HUDEP-2 (cell line): ENCODE data around the gene RBM19.
"Not testable (repeated sequence)": the region's sequence is repeated elsewhere in the genome, so short reads cannot be mapped to it uniquely, and the experiment has no call there.

Experiments
- DNase-seq, 76 experiments: peaks; one replicate each; lab custom pipeline; 2025; ENCODE audit not compliant: unreplicated experiment in 76 of 76; lab: John Stamatoyannopoulos, UW

RBM19 gene

DNA sequence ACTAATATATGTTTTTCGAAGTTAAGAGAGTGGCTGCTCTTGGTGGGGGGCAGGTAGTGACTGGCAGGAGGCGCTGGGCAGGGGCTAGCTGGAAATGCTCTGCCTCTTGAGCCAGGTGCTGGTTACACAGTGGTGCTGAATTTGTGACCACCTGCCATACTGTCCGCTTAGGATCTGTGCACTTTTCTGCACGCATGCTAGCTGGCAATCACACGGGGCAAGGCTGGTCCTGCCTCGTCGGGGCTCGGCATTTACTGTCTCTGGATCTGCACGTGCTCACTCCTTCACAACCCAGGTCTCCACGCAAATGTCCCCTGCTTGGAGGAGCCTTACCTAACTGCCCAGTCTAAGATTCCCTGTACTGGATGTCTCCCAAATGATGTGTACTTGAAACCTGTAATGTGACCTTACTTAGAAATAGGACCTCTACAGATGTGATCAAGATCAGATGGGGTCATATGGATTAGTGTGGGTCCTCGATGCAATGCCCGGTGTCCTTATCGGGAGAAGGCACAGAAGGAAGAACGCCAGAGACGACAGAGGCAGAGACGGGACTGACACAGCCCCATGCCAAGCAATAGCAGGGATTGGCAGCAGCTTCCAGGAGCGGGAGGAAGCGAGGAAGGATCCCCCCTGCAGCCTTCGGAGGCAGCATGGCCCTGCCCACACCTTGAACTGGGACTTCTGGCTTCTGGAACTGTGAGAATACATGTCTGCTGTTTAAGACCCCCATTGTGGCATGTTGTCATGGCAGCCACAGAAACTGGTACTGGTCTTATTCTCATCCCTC is 59.5 kb downstream of the RBM19 start:
- no peak for DNase-seq

DNA sequence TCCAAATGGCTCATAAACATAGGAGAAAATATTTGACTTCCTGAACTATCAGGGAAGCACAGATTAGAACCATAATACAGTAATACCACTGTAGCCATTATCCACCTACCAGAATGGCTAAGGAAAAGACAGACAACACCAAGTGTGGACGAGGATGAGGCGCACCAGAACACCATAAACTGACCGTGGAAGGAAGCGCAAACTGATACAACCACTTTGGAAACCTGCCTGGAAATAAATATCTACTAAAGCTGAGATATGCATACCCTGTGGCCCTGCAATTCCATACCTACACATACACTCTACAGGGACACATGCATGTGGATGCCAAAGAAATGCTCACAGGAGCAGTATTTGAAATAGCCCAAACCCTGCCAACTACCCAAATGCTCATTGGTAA is 60.3 kb downstream of the RBM19 start:
- DNase-seq: no peak

DNA sequence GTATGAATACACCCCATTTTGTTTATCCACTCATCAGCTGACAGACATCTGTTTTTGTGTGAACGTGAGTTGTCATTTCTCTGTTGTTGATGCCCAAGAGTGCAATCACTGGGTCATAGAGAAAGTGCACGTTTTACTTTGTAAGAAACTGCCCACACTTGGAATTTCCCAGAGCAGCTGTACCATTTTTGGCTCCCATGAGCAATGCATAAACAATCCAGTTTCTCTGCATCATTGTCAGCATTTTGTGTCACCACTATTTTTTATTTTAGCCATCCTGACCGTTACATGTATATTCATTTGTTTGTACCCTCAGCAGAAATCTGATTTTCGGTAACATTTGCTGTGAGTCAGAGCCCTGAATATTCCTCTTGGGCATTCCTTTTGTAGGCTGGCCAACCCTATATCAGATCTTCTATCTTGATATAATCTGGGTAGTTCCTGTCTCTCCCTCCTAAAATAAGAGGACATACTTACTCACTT is 62.7 kb downstream of the RBM19 start:
- no peak for DNase-seq

- DNase-seq: not testable (repeated sequence)
These were observed 64.8 kb downstream of the RBM19 start for GRCh38 chr12:113901319-113901718.

- DNase-seq: no peak
These were observed 65.4 kb downstream of the RBM19 start for GRCh38 chr12:113900716-113901115.

DNA sequence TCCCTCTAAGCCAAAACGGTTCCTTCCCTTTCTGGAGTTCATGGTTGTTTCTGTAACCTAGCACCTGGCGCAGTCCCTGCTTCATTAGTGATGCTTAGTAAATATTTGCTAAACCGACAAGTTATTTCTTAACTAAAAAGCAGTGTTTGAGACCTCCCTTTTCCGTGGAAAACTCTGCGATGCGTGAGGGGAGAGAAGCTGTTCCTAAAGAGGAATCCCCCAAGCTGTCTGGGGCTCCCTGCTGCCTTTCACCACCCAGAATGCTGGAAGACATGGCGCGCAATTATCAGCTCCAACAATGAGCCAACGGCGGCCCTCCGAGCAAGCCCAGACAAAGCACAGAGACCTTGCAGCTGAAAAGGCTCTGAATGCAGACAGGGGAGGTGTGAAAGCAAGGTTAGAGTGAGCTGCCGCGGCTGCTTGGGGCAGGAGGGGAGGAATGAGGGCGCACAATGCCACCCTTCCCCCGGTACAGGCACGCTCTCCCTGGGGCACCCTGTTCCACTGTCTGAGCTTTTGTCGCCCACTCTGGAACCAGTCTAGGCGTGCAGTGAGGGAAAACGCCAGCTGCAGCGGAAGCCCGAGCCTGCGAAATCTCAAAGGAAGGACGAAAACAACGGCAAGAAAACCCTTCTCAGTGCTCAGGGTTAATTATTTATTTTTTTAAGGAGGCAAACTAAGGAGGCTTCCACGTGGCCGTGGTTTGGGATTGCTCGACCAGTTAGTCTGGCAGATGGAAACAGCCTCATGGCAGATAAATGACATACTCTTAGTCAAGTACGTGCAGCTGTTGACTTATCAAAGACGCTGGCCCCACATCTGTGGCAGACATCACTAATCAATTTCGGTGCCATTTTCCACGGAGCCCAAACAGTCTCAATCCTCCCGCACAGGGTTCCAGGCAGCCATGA is 66.3 kb downstream of the RBM19 start:
- DNase-seq: no peak

DNA sequence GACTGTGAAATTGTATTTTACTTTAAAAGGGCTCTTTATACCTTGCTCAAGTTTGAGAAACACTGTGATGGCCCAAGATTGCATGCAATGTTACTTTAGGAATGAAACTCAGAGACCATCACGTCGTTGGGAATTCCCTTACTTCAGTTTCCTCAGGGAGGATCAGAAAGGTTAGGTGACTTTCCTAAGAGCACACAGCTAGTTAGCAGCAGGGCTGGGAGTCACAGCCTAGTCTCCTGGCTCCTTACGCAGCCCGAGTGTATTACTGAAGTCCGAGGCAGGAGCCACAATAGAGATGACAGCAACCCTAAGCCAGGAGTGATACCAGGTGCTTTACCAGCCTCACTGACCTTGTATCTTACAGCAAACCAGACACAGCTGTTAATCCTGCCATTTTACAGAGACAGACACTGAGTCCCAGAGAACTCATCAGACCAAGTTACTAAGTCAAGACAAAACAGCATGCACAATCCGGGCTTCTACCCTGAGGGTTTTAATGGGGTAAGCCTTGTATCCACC is 67.0 kb downstream of the RBM19 start:
- no peak for DNase-seq

DNA sequence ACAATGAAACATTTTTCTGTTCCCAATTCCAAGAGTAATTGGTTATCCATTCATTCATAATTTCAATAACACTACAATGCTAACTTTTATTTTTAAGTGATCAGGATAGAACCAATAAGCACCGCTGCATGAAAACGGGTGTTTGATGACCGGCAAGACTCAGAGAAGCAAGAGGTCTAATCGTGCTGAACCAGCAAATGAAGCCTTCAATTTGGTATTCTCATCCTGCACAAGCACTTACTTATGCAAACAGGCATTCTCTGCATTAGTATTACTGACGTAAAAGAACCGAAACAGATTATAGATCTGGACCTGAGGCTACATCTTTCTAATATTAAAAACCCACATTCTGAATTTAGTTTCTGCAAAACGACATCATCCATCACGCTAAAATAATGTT is 67.7 kb downstream of the RBM19 start:
- DNase-seq: no peak

GRCh38 chr12:113897406-113897805 is 68.7 kb downstream of the RBM19 start:
- DNase-seq: no peak

DNA sequence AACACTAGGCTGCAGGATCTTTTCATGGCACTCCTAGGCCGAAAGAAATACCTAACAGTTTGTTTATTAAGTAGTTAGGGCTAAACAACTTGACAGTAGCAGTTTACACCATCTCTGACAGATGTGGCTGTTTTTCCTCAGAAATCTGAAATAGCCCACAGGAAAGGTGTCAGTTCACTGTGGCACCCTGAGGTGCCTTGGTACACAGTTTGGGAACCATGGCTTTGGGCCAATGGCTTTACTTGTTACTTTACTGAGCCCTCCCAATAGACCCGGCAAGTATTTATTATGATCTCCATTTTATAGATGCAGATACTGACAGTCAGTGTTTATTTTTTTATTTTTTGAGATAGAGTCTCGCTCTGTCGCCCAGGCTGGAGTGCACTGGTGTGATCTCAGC is 69.3 kb downstream of the RBM19 start:
- no peak for DNase-seq

- no peak for DNase-seq
These were observed 69.9 kb downstream of the RBM19 start for GRCh38 chr12:113896194-113896593.

DNA sequence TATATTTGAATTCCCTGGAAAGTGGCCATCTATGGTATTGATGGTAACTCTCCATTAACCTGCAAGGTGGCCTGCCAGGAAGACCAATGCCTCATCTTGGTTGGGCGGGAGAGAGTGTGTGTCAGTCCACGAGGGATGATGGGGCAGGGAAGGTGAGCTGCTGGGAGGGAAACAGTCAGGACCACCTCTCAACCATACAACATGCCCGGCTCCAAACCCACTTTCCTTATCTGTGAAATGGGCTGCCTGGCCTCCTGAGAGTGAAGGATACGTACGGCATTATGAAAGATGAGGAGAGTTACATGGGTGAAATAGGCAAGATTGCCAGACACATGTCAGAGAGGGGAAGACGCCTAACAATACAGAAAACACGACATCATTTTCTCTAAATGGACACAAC is 70.9 kb downstream of the RBM19 start:
- no peak for DNase-seq

DNA sequence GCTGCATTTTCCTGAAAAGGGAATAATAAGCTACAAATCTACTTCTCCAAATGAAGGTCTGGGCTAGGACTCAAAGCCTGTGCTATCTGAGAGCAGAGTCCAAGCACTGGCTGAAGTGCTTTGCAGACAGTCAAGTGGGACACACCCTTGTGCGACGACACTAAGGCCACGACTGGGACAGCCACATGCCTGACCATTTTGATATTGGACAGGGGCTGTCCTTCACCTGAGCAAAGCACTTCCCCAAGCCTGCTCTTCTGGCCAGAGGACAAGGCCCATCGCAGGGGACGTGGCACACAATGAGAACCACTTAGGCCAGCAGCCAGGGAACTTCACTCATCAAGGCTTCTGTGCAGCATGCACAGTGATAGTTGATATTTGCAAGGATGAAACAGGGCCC is 71.4 kb downstream of the RBM19 start:
- DNase-seq: peak in 2 of 76 experiments; percentile 3 to 4

DNA sequence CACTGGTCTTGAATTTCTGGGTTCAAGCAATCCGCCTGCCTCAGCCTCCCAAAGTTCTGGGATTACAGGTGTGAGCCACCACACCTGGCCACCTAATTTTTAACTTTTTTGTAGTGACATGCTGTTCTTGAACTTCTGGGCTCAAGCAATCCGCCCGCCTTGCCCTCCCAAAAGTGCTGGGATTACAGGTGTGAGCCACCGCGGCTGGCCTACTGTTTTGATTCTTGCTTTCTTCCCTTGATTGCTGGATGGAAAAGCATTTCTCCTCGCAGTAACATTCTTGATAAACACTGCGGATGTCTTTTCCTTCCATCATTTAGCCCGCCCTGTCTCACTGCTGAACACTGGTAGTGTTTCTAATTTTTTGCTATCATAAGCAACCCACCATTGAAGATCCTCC is 72.9 kb downstream of the RBM19 start:
- DNase-seq: no peak

DNA sequence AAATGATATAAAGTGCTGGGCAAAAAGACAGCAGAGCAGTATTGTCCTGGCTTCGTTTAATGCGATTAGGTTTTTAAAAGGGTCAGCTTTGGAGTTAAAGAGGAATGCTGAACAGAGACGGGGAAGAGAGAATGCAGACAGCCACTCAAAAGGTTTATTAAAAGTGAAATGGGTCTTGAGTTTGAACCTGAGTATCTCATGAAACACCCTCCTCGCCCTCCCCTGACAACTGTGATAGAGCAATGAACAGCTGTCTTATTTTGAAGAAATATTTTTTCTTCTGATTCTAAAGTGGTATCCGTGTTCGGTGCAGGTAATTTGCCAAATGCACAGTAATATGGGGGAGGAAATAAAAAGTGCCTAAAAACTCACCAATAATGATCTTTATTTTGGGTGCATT is 73.6 kb downstream of the RBM19 start:
- no peak for DNase-seq

GRCh38 chr12:113891739-113892520 is 74.2 kb downstream of the RBM19 start:
- no peak for DNase-seq

- no peak for DNase-seq
These were observed 74.9 kb downstream of the RBM19 start for GRCh38 chr12:113891167-113891692.

DNA sequence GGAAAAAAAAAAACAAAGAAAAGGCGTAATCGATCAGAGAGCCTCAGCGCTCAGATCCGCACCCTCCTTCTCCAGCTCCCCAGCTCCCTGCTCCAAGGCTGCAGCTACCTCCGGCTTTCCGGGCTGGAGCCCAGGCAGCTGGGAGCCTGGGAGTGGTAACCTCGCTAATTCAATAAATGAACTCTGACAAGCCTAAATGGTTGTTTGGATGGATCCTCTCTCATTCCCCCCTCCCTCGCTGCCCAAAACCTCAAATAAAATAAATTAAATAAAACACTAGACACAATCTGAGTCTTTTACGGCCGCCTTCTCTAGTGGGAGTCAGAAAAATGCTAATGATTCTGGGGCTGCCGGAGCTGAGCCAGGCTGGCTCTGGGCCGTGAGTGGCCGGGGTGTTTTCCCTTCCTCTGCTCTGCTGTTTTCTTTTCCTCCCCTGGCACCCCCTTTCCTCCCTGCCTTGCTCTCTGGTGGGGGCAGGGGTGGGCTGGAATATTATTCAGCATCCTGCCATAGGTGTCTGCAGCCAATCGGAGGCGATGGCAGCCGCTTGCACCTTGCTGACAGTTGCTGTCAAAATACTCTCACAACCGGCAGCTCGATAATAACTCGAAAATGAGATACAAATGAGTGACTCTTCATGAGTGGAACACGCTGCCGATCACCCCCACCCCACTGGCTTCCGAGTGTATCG is 76.1 kb downstream of the RBM19 start:
- no peak for DNase-seq

DNA sequence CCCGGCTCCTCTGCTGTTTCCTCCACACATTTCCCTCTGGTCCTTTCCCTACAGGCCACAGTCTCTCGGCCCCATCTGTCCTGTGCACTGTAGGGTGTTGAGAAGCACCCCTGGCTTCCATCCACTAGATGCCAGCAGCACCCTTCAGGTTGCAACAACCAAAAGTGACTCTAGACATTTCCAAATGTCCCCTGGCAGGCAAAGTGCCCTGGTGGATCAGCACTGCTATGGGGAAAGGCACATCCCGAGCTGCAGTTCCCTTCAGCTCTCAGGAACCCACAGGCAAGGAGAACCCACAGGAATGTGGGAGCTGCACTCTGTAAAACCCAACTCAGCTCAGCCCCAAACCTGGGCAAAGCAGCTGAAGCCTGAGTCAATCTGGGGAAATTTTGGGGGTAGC is 77.0 kb downstream of the RBM19 start:
- no peak for DNase-seq

DNA sequence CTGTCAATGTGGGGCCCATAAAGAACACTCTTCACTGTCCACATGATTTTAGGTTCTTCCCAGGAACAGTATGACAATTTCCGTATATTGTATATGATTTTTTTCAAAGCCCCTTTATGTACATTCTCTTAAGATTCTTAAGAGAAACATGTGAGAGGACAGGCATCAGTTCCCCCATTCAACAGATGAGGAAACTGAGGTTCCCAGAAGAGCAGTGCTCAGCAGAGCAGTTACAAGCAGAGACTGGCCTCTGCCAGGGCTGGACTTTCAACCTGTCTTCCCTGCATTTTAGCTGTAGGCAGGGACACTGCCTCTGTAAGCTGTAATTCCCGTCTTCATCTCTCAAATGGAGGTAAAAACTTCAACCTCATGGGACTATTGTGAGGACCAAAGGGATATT is 77.7 kb downstream of the RBM19 start:
- DNase-seq: no peak
